ENCODE data around the gene MAEL. TPM values are rescaled to one million over a fixed set of nuclear protein-coding genes. Genes with fewer than 3 reads are reported as not detected.

The MAEL gene
- total RNA-seq, 4 donors from 2014 or later = not detected

DNA sequence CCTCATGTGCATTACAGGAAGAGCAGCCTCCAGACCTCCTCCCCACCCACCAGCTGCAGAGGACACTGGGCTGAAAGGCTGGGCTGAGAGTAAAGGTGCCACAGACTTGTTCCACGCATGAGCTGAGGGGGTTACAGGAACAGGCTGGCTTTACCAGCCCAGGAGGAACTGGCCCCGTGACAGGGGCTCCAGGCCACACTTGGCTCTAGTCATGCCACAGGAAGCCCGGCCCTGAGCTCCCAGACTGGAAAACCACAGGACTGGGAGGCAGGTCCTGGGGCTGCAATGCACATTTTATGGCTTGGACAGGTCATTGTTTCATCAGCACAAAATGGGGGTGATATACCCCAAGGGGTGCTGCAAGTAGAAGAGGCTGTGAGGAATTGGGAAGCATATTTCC lies 65.5 kb downstream of the MAEL start:
- Histone ChIP-seq H3K27me3 (no peaks in the 10 kb centered on the region), H3K27ac (no peak overlapping the region), H3K4me1 (peaks cover 0 to 6% (median 2%) of the 10 kb centered on the region in 4 donors), H3K9me3 (no peaks in the 10 kb centered on the region), H3K36me3 (no peaks in the 10 kb centered on the region), H3K4me3 (no peak overlapping the region)
- DNase-seq = no peak
- TF ChIP-seq EP300 (IDR thresholded peaks at IDR 0.05; ENCODE audit: low read depth) = no peak
- no peak for TF ChIP-seq POLR2A (IDR thresholded peaks at IDR 0.05)
- no peak for TF ChIP-seq POLR2AphosphoS5 (IDR thresholded peaks at IDR 0.05)
- TF ChIP-seq, protein P1, sequence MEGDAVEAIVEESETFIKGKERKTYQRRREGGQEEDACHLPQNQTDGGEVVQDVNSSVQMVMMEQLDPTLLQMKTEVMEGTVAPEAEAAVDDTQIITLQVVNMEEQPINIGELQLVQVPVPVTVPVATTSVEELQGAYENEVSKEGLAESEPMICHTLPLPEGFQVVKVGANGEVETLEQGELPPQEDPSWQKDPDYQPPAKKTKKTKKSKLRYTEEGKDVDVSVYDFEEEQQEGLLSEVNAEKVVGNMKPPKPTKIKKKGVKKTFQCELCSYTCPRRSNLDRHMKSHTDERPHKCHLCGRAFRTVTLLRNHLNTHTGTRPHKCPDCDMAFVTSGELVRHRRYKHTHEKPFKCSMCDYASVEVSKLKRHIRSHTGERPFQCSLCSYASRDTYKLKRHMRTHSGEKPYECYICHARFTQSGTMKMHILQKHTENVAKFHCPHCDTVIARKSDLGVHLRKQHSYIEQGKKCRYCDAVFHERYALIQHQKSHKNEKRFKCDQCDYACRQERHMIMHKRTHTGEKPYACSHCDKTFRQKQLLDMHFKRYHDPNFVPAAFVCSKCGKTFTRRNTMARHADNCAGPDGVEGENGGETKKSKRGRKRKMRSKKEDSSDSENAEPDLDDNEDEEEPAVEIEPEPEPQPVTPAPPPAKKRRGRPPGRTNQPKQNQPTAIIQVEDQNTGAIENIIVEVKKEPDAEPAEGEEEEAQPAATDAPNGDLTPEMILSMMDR (IDR thresholded peaks at IDR 0.05) = no peak
- in situ Hi-C loops (cut with MboI; ENCODE audit: low pct_ligation_motif_present in 1 of 4, low pct_unique_long_range_greater_than_20kb in 1 of 4, low sequenced_read_pairs in 3 of 4) = loop anchor here in 3 of 4 donors (10.0 to 25.0 kb wide), 3 partner anchors 130 to 483 kb away; no protein-coding TSS in a partner anchor
- intact Hi-C loops (cut with DNase I; ENCODE audit: low total_unique reads) = no loop called here
- WGBS, 2 donors (ENCODE audit: low coverage in 1 of 2) = 59% methylated on average over 3 of the region's 3 CpGs; no CpG with 5 or more reads in 1 of the 2 donors

DNA sequence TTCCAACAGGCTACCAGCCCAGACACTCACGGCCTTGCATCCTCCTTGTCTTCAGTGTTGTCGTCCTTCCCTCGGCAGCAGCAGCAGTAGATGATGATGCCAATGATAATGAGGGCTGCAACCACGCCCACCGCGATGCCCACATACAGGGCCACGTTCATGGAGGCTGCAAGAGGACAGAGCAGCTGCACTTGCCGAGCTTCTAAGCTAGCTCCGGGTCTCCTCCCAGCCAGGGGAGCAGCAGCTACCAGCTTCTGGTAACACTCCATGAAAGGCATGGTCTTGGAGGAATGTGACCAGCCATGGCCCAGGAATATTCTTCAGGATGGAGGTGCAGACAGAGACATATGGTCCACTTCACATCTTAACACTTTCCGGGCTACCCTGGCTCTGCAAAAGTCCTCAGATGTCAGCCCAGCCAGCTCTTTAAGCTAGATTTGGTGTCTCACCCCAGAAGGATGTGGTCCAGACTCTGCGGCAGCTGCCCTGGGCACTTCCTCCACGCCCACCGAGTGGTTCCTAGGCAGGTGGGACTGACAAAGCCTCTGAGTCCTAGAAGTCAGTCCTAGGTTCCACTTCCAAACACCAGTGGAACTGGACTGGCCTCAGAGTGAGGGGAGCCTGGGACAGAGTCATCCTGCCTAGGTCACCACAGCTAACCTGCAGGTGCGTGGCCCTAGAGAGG lies 66.0 kb downstream of the MAEL start:
- H3K9me3 ChIP-seq = no peaks in the 10 kb centered on the region
- H3K4me3 ChIP-seq = no peak overlapping the region
- WGBS, 2 donors (ENCODE audit: low coverage in 1 of 2) = 81% methylated on average over 14 of the region's 14 CpGs; no CpG with 5 or more reads in 1 of the 2 donors
- H3K4me1 ChIP-seq = peaks cover 0 to 6% (median 2%) of the 10 kb centered on the region in 4 donors
- no peaks in the 10 kb centered on the region for H3K27me3 ChIP-seq
- TF ChIP-seq, protein P1 (IDR thresholded peaks at IDR 0.05) = no peak
- TF ChIP-seq POLR2AphosphoS5 (IDR thresholded peaks at IDR 0.05) = no peak
- TF ChIP-seq POLR2A (IDR thresholded peaks at IDR 0.05) = no peak
- no peak for TF ChIP-seq EP300 (IDR thresholded peaks at IDR 0.05; ENCODE audit: low read depth)
- H3K36me3 ChIP-seq = no peaks in the 10 kb centered on the region
- no peak for DNase-seq
- in situ Hi-C loops (cut with MboI; ENCODE audit: low pct_ligation_motif_present in 1 of 4, low pct_unique_long_range_greater_than_20kb in 1 of 4, low sequenced_read_pairs in 3 of 4) (loop anchor here in 3 of 4 donors (10.0 to 25.0 kb wide), 3 partner anchors 130 to 482 kb away; no protein-coding TSS in a partner anchor), intact Hi-C loops (cut with DNase I; ENCODE audit: low total_unique reads) (no loop called here)
- no peak overlapping the region for H3K27ac ChIP-seq

DNA sequence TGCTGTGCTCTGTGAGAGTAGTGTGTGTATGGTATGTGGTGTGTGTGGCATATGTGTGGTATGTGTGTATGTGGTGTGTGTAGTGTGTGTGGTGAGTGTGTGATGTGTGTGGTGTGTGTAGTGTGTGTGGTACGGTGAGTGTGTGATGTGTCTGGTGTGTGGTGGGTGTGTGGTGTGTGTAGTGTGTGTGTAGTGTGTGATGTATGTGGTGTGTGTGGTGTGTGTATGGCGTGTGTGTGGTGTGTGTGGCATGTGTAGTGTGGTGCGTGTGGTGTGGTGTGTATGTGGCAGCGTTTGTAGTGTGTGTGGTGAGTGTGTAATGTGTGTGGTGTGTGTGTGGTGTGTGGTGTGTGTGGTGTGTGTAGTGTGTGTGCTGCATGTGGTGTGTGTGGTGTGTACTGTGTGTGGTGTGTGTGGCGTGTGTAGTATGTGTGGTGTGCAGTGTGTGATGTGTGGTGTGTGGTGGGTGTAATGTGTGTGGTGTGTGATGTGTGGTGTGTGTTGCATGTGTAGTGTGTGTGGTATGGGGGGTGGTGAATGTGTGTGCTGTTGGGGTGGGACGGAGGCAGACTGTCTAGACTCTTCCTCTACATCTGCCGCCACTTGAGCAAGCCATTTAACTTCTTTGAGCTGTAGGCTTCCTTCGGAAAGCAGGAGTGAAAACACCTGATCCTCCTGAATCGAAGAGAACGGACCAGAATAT lies 67.6 kb downstream of the MAEL start:
- H3K27ac ChIP-seq = no peak overlapping the region
- H3K4me3 ChIP-seq = no peak overlapping the region
- TF ChIP-seq POLR2AphosphoS5 (IDR thresholded peaks at IDR 0.05) (no peak), EP300 (IDR thresholded peaks at IDR 0.05; ENCODE audit: low read depth) (no peak), POLR2A (IDR thresholded peaks at IDR 0.05) (no peak)
- TF ChIP-seq, protein P1 (IDR thresholded peaks at IDR 0.05) = no peak
- H3K36me3 ChIP-seq = no peaks in the 10 kb centered on the region
- peaks cover 0 to 6% (median 2%) of the 10 kb centered on the region in 4 donors for H3K4me1 ChIP-seq
- H3K27me3 ChIP-seq = no peaks in the 10 kb centered on the region
- in situ Hi-C loops (cut with MboI; ENCODE audit: low pct_ligation_motif_present in 1 of 4, low pct_unique_long_range_greater_than_20kb in 1 of 4, low sequenced_read_pairs in 3 of 4) (loop anchor here in 3 of 4 donors (10.0 to 25.0 kb wide), 3 partner anchors 132 to 481 kb away; no protein-coding TSS in a partner anchor), intact Hi-C loops (cut with DNase I; ENCODE audit: low total_unique reads) (no loop called here)
- 66 to 72% methylated on average over 3 to 10 of the region's 10 CpGs for WGBS, 2 donors (ENCODE audit: low coverage in 1 of 2)
- DNase-seq = no peak
- no peaks in the 10 kb centered on the region for H3K9me3 ChIP-seq

DNA sequence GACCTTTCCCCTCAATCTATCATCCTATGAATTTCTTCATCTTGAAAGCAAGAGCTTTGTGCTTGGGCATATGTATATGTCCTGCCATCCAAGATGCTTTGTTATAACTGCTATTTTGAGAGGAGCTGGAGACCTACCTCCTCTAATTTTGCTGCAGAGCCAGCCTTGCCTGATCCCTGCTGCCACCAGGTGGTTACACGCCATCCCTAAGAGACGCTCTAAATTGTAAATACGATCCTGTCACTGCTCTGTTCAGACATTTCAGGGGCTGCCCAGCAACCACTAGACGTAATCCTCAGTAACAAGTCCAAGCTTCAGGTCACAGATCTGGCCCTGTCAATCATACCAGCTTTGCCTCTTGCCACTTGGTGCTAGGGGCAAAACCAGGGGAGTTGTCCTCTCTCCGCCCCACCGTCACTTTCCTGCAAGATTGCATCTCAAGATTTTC lies 68.2 kb downstream of the MAEL start:
- no peaks in the 10 kb centered on the region for H3K36me3 ChIP-seq
- no peaks in the 10 kb centered on the region for H3K27me3 ChIP-seq
- H3K9me3 ChIP-seq = no peaks in the 10 kb centered on the region
- intact Hi-C loops (cut with DNase I; ENCODE audit: low total_unique reads) = no loop called here
- TF ChIP-seq EP300 (IDR thresholded peaks at IDR 0.05; ENCODE audit: low read depth) (no peak), POLR2AphosphoS5 (IDR thresholded peaks at IDR 0.05) (no peak), POLR2A (IDR thresholded peaks at IDR 0.05) (no peak)
- TF ChIP-seq, protein P1 (IDR thresholded peaks at IDR 0.05) = peak in 3 of 5 experiments; percentile 18 to 40 (median 23)
- in situ Hi-C loops (cut with MboI; ENCODE audit: low pct_ligation_motif_present in 1 of 4, low pct_unique_long_range_greater_than_20kb in 1 of 4, low sequenced_read_pairs in 3 of 4) = loop anchor here in 3 of 4 donors (10.0 to 25.0 kb wide), 3 partner anchors 132 to 480 kb away; no protein-coding TSS in a partner anchor
- WGBS, 2 donors (ENCODE audit: low coverage in 1 of 2) = 57 to 60% methylated on average over 1 to 6 of the region's 6 CpGs
- H3K27ac ChIP-seq = no peak overlapping the region
- H3K4me3 ChIP-seq = no peak overlapping the region
- no peak for DNase-seq
- H3K4me1 ChIP-seq = peaks cover 0 to 6% (median 2%) of the 10 kb centered on the region in 4 donors
